Measurements from ENCODE around the gene KCNK7.
A peak's percentile ranks its signal among the peaks of the same experiment; 100 is the strongest.

KCNK7 gene

GRCh38 chr11:65609665-65610064 lies 14.1 kb upstream of the KCNK7 start:
- H3K4me3 ChIP-seq (ENCODE audit: low read length in 2 of 2), result no peak overlapping the region
- H3K36me3 ChIP-seq (ENCODE audit: control insufficient read depth in 2 of 2, insufficient read depth in 2 of 2, low read length in 2 of 2), result peaks cover 18 to 28% of the 10 kb centered on the region in 2 donors
- no peak overlapping the region for H3K27ac ChIP-seq (ENCODE audit: low read length)

GRCh38 chr11:65609229-65609628 lies 13.6 kb upstream of the KCNK7 start:
- H3K36me3 ChIP-seq (ENCODE audit: control insufficient read depth in 2 of 2, insufficient read depth in 2 of 2, low read length in 2 of 2), result peaks cover 23 to 31% of the 10 kb centered on the region in 2 donors
- no peaks in the 10 kb centered on the region for H3K9me3 ChIP-seq (ENCODE audit: control insufficient read depth in 2 of 2, low read length in 2 of 2)
- no peak overlapping the region for H3K4me3 ChIP-seq (ENCODE audit: low read length in 2 of 2)
- H3K9ac ChIP-seq (ENCODE audit: low read length in 2 of 2), result no peak overlapping the region
- no peak overlapping the region for H3K27ac ChIP-seq (ENCODE audit: low read length)
- no peaks in the 10 kb centered on the region for H3K27me3 ChIP-seq (ENCODE audit: control insufficient read depth in 1 of 2, insufficient read depth in 2 of 2, low read length in 2 of 2)
- H3K4me1 ChIP-seq (ENCODE audit: control insufficient read depth, insufficient read depth, low read length), result peaks cover 69% of the 10 kb centered on the region

More at GRCh38 chr11:65609665-65610064, 14.1 kb upstream of the KCNK7 start:
- Histone ChIP-seq H3K9ac (ENCODE audit: low read length in 2 of 2) (no peak overlapping the region), H3K4me1 (ENCODE audit: control insufficient read depth, insufficient read depth, low read length) (peaks cover 71% of the 10 kb centered on the region), H3K27me3 (ENCODE audit: control insufficient read depth in 1 of 2, insufficient read depth in 2 of 2, low read length in 2 of 2) (no peaks in the 10 kb centered on the region), H3K9me3 (ENCODE audit: control insufficient read depth in 2 of 2, low read length in 2 of 2) (no peaks in the 10 kb centered on the region)

DNA sequence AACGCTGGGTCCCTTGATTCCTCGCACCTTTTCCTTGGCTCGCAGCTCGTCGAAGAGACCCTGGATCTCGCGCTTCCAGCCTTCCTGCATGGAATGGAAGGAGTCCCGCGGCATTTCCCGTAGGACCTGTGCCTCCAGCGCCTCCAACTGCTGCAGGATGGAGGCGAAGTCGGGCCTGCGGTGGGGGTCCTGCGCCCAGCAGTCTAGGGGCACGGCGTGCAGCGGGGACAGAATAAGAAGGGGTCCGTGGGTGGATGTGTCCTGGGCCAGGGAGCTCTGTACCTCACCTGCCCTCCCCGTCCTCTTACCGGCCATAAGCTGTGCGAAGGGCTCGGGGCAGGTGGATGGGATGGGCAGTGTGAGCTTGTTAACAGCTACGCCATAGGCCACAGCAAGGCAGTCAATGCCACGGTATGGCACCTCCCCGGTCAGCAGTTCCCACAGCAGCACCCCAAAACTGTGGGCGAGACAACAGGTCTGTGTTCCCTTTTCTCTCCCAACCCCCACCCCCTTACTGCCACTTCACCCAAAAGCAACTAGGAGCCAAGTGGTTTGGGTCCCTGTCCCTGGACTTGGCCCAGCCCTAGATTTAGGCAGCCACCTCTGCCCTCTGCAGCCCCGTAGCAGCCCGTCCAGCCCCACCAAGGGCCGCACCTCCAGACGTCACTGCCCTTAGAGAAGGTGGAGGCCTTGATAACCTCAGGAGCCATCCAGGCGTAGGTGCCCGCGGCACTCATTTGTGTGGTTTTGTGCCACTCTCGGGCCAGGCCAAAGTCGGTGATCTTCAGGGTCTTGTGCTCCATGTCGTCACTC lies 12.2 kb upstream of the KCNK7 start:
- H3K36me3 ChIP-seq (ENCODE audit: control insufficient read depth in 2 of 2, insufficient read depth in 2 of 2, low read length in 2 of 2), result peaks cover 30 to 38% of the 10 kb centered on the region in 2 donors
- no peaks in the 10 kb centered on the region for H3K9me3 ChIP-seq (ENCODE audit: control insufficient read depth in 2 of 2, low read length in 2 of 2)
- H3K9ac ChIP-seq (ENCODE audit: low read length in 2 of 2), result no peak overlapping the region
- H3K27me3 ChIP-seq (ENCODE audit: control insufficient read depth in 1 of 2, insufficient read depth in 2 of 2, low read length in 2 of 2), result no peaks in the 10 kb centered on the region
- H3K4me3 ChIP-seq (ENCODE audit: low read length in 2 of 2), result peak overlapping the region; percentile 46 to 70
- peaks cover 56% of the 10 kb centered on the region for H3K4me1 ChIP-seq (ENCODE audit: control insufficient read depth, insufficient read depth, low read length)
- H3K27ac ChIP-seq (ENCODE audit: low read length), result peak overlapping the region; percentile 46

GRCh38 chr11:65606876-65607613 lies 11.4 kb upstream of the KCNK7 start:
- Histone ChIP-seq H3K9me3 (ENCODE audit: control insufficient read depth in 2 of 2, low read length in 2 of 2) (no peaks in the 10 kb centered on the region), H3K27me3 (ENCODE audit: control insufficient read depth in 1 of 2, insufficient read depth in 2 of 2, low read length in 2 of 2) (no peaks in the 10 kb centered on the region), H3K9ac (ENCODE audit: low read length in 2 of 2) (peak overlapping the region; percentile 36 to 85), H3K4me3 (ENCODE audit: low read length in 2 of 2) (peak overlapping the region; percentile 50 to 70), H3K4me1 (ENCODE audit: control insufficient read depth, insufficient read depth, low read length) (peaks cover 48% of the 10 kb centered on the region), H3K27ac (ENCODE audit: low read length) (peak overlapping the region; percentile 71), H3K36me3 (ENCODE audit: control insufficient read depth in 2 of 2, insufficient read depth in 2 of 2, low read length in 2 of 2) (peaks cover 24 to 36% of the 10 kb centered on the region in 2 donors)

DNA sequence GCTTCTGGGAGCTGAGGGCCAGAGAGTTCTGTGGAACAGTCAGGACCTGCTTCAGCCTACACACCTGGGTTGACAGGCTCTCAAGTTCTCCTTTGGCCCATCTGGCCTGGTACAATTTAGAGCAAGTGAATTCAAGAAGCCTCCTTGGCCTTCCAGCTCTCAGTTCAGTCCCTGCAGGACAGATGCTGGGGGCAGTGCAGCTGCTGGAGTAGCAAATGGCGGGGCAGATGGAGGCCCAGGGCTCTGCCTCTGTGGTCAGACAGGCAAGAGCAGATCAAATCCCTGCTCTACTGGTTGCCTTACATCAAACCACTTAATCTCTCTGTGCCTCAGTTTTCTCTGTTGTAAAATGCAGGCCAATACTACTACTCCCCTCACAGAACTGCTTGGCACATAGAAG lies 8.7 kb upstream of the KCNK7 start:
- H3K27ac ChIP-seq (ENCODE audit: low read length), result no peak overlapping the region
- H3K36me3 ChIP-seq (ENCODE audit: control insufficient read depth in 2 of 2, insufficient read depth in 2 of 2, low read length in 2 of 2), result peaks cover 22 to 42% of the 10 kb centered on the region in 2 donors

DNA sequence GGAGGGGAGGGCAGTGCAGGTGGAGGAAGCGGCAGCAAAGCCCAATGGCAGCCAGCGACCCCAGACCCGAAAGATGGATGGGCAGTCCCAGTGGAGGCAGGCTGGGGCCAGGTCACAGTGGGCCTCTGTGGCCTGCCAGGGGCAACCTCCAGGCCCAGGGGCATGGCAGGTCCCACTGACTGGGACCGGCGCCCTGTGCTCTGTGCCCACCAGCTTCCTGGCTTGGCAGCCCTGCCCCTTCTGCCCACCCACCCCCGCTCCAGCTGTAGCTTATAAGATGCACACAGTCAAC lies 4.3 kb upstream of the KCNK7 start:
- Histone ChIP-seq H3K4me1 (ENCODE audit: control insufficient read depth, insufficient read depth, low read length) (peaks cover 10% of the 10 kb centered on the region), H3K9me3 (ENCODE audit: control insufficient read depth in 2 of 2, low read length in 2 of 2) (no peaks in the 10 kb centered on the region), H3K9ac (ENCODE audit: low read length in 2 of 2) (no peak overlapping the region), H3K27ac (ENCODE audit: low read length) (no peak overlapping the region), H3K27me3 (ENCODE audit: control insufficient read depth in 1 of 2, insufficient read depth in 2 of 2, low read length in 2 of 2) (no peaks in the 10 kb centered on the region), H3K36me3 (ENCODE audit: control insufficient read depth in 2 of 2, insufficient read depth in 2 of 2, low read length in 2 of 2) (peaks cover 32 to 44% of the 10 kb centered on the region in 2 donors), H3K4me3 (ENCODE audit: low read length in 2 of 2) (no peak overlapping the region)

More for the DNA sequence above, 8.7 kb upstream of the KCNK7 start:
- no peak overlapping the region for H3K4me3 ChIP-seq (ENCODE audit: low read length in 2 of 2)
- no peaks in the 10 kb centered on the region for H3K9me3 ChIP-seq (ENCODE audit: control insufficient read depth in 2 of 2, low read length in 2 of 2)
- no peak overlapping the region for H3K9ac ChIP-seq (ENCODE audit: low read length in 2 of 2)
- H3K27me3 ChIP-seq (ENCODE audit: control insufficient read depth in 1 of 2, insufficient read depth in 2 of 2, low read length in 2 of 2), result no peaks in the 10 kb centered on the region
- H3K4me1 ChIP-seq (ENCODE audit: control insufficient read depth, insufficient read depth, low read length), result peaks cover 21% of the 10 kb centered on the region

DNA sequence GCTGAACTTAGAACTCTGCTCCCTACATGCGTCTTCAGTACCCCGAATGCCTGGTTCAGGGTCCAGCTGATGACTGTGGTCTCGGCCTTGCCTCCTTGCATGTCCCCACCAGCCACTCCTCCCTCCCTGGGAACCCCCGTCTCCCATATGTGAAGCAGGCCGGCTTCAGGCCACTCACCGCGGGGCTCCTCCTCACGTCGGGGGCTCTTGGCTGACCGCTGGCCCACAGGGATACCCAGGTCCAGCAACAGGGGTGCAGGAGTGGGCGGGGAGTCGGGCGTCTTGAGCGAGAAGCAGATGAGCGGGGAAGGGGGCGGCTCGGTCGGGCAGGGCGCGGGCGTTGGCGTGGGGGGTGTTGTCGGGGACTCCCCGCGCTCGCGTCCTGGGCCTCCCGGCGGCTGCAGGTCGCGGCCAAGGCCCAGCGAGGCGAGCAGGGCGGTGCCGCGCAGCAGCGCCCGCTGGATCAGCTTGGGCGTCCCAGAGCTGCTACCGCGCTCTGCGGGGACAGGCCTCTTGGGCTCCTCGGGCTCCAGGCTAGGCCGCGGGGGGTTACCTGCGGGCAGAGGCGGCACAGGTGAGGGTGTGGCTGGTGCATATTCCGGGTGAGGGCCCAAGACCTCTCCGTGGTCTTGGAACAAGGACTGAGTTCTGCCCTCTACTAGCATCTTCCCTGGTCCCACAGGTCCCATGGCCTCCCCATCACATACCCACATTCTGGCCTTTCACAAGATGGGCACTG lies 3.8 kb upstream of the KCNK7 start:
- no peak overlapping the region for H3K9ac ChIP-seq (ENCODE audit: low read length in 2 of 2)
- no peak overlapping the region for H3K4me3 ChIP-seq (ENCODE audit: low read length in 2 of 2)
- H3K36me3 ChIP-seq (ENCODE audit: control insufficient read depth in 2 of 2, insufficient read depth in 2 of 2, low read length in 2 of 2), result peaks cover 27 to 39% of the 10 kb centered on the region in 2 donors
- H3K27ac ChIP-seq (ENCODE audit: low read length), result no peak overlapping the region
- peaks cover 11% of the 10 kb centered on the region for H3K4me1 ChIP-seq (ENCODE audit: control insufficient read depth, insufficient read depth, low read length)
- no peaks in the 10 kb centered on the region for H3K27me3 ChIP-seq (ENCODE audit: control insufficient read depth in 1 of 2, insufficient read depth in 2 of 2, low read length in 2 of 2)
- H3K9me3 ChIP-seq (ENCODE audit: control insufficient read depth in 2 of 2, low read length in 2 of 2), result no peaks in the 10 kb centered on the region

- no peak overlapping the region for H3K4me3 ChIP-seq (ENCODE audit: low read length in 2 of 2)
- no peaks in the 10 kb centered on the region for H3K27me3 ChIP-seq (ENCODE audit: control insufficient read depth in 1 of 2, insufficient read depth in 2 of 2, low read length in 2 of 2)
- H3K9ac ChIP-seq (ENCODE audit: low read length in 2 of 2), result no peak overlapping the region
- H3K36me3 ChIP-seq (ENCODE audit: control insufficient read depth in 2 of 2, insufficient read depth in 2 of 2, low read length in 2 of 2), result peaks cover 19 to 35% of the 10 kb centered on the region in 2 donors
- H3K27ac ChIP-seq (ENCODE audit: low read length), result no peak overlapping the region
- no peaks in the 10 kb centered on the region for H3K9me3 ChIP-seq (ENCODE audit: control insufficient read depth in 2 of 2, low read length in 2 of 2)
- peaks cover 21% of the 10 kb centered on the region for H3K4me1 ChIP-seq (ENCODE audit: control insufficient read depth, insufficient read depth, low read length)
Observed at GRCh38 chr11:65598258-65598699, 2.7 kb upstream of the KCNK7 start.

DNA sequence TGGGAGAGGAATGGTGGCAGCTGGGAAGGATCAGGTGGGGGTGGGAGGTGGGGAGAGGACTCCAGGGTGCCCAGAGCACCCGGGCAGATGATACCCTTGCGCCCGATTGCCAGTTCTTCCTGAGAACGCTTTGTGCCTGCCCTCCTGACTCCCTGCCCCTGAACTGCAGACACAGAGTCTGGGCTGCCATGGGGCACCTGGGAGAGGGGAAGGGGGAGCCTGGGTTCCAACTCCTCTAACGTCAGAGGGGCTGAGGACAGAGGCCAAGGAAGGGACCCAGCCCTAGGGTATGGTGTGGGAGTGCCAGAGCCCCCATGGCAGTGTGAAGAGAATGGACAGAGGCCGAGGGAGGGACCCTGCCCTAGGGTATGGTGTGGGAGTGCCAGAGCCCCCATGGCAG lies 920 bp upstream of the KCNK7 start:
- Histone ChIP-seq H3K4me3 (ENCODE audit: low read length in 2 of 2) (no peak overlapping the region), H3K27ac (ENCODE audit: low read length) (no peak overlapping the region), H3K36me3 (ENCODE audit: control insufficient read depth in 2 of 2, insufficient read depth in 2 of 2, low read length in 2 of 2) (peaks cover 24 to 37% of the 10 kb centered on the region in 2 donors)

DNA sequence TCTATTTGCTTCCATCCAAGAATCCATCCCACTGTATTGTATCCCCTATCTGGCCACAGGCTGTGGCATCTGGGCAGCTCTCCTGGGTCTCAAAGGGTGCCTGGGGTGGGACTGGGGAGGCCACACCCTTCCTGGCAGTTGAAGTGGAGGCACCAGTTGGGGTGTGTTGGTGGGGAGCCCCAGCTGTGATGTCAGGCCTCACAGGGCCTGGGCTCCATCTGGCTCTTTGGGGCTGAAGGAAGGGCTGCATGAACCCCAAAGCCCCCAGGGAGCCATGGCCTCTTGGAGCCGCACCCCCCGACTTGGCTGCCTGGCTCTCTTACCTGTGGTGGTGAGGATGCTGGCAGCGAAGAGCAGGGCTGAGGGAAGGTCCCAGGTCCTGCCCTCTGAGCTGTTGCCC lies 469 bp downstream of the KCNK7 start:
- peaks cover 32 to 34% of the 10 kb centered on the region in 2 donors for H3K36me3 ChIP-seq (ENCODE audit: control insufficient read depth in 2 of 2, insufficient read depth in 2 of 2, low read length in 2 of 2)
- H3K4me1 ChIP-seq (ENCODE audit: control insufficient read depth, insufficient read depth, low read length), result peaks cover 33% of the 10 kb centered on the region
- peak overlapping the region; percentile 11 for H3K27ac ChIP-seq (ENCODE audit: low read length)
- H3K9me3 ChIP-seq (ENCODE audit: control insufficient read depth in 2 of 2, low read length in 2 of 2), result no peaks in the 10 kb centered on the region
- H3K9ac ChIP-seq (ENCODE audit: low read length in 2 of 2), result no peak overlapping the region
- no peak overlapping the region for H3K4me3 ChIP-seq (ENCODE audit: low read length in 2 of 2)
- H3K27me3 ChIP-seq (ENCODE audit: control insufficient read depth in 1 of 2, insufficient read depth in 2 of 2, low read length in 2 of 2), result no peaks in the 10 kb centered on the region

More for the DNA sequence above, 920 bp upstream of the KCNK7 start:
- no peak overlapping the region for H3K9ac ChIP-seq (ENCODE audit: low read length in 2 of 2)
- no peaks in the 10 kb centered on the region for H3K27me3 ChIP-seq (ENCODE audit: control insufficient read depth in 1 of 2, insufficient read depth in 2 of 2, low read length in 2 of 2)
- peaks cover 28% of the 10 kb centered on the region for H3K4me1 ChIP-seq (ENCODE audit: control insufficient read depth, insufficient read depth, low read length)
- no peaks in the 10 kb centered on the region for H3K9me3 ChIP-seq (ENCODE audit: control insufficient read depth in 2 of 2, low read length in 2 of 2)
